IMR-90 (cell line): Measurements from ENCODE around the gene PDGFD. TPM values are rescaled to one million over a fixed set of nuclear protein-coding genes. Genes with fewer than 3 reads are reported as not detected.

Experiments
- ATAC-seq: fragments of 200-7000 bp; cut with Tn5 transposase; 2 replicates; pipeline ENCODE4 v1.9.1; 2020; ENCODE audit warnings: low read depth, mild to moderate bottlenecking, moderate library complexity
- BruUV-seq: library from RNA; stranded (reverse); fragments of 400-500 nt; replicated peaks from 2 replicates; lab custom pipeline; 2021; lab: Mats Ljungman, UMichigan
- CTCF ChIA-PET: fragments of 300-600 bp; formaldehyde crosslinking; extraction: SDS; loops from one replicate; lab custom pipeline; 2021; ENCODE audit warnings: antibody characterized with exemption; lab: Yijun Ruan, JAX
- POLR2A ChIA-PET: fragments of 300-600 bp; sonication (Branson Sonifier 250); formaldehyde crosslinking; loops from one replicate; lab custom pipeline; 2022; ENCODE audit warnings: antibody characterized with exemption; ENCODE audit not compliant: unreplicated experiment; lab: Charles Lee
- DNase-seq: peaks from one replicate; pipeline ENCODE4 v3.0.0; 2013
- H2AFZ ChIP-seq: replicated peaks from 2 replicates; pipeline ENCODE3; 2013; ENCODE audit warnings: low read length, mild to moderate bottlenecking; ENCODE audit not compliant: poor library complexity
- H2AK5ac ChIP-seq: 2 replicates; pipeline ENCODE4 v1.6.1; 2013; ENCODE audit warnings: low read depth, low read length, inconsistent platforms
- H2AK9ac ChIP-seq: replicated peaks from 2 replicates; pipeline ENCODE3; 2013; ENCODE audit warnings: mild to moderate bottlenecking, low read depth, low read length, moderate library complexity; ENCODE audit not compliant: poor library complexity
- H2BK120ac ChIP-seq: 2 replicates; pipeline ENCODE4 v1.6.1; 2013; ENCODE audit warnings: low read depth, low read length, inconsistent platforms
- H2BK15ac ChIP-seq: 3 replicates; pipeline ENCODE4 v1.6.1; 2013; ENCODE audit warnings: low read depth, low read length, inconsistent platforms
- H2BK20ac ChIP-seq: 2 replicates; pipeline ENCODE4 v1.6.1; 2013; ENCODE audit warnings: low read depth, mild to moderate bottlenecking, inconsistent platforms, low read length, moderate library complexity
- H2BK5ac ChIP-seq: 2 replicates; pipeline ENCODE4 v1.6.1; 2013; ENCODE audit warnings: mild to moderate bottlenecking, low read depth, low read length, inconsistent platforms; ENCODE audit not compliant: poor library complexity, severe bottlenecking
- H3K14ac ChIP-seq: replicated peaks from 2 replicates; pipeline ENCODE4 v1.6.1; 2013; ENCODE audit warnings: low read depth, low read length, inconsistent platforms
- H3K18ac ChIP-seq: 2 replicates; pipeline ENCODE4 v1.6.1; 2013; ENCODE audit warnings: low read depth, low read length, control low read depth
- H3K23ac ChIP-seq: 2 replicates; pipeline ENCODE4 v1.6.1; 2013; ENCODE audit warnings: low read depth, low read length, inconsistent platforms
- H3K27ac ChIP-seq: 2 replicates; pipeline ENCODE4 v1.5.1; 2013; ENCODE audit warnings: mild to moderate bottlenecking, control low read depth, low read length; ENCODE audit not compliant: insufficient read depth
- H3K27me3 ChIP-seq: 2 replicates; pipeline ENCODE4 v1.6.1; 2013; ENCODE audit warnings: low read length; ENCODE audit not compliant: control insufficient read depth, insufficient read depth
- H3K36me3 ChIP-seq: 2 replicates; pipeline ENCODE4 v1.6.1; 2013; ENCODE audit warnings: low read length, mixed read lengths; ENCODE audit not compliant: control insufficient read depth, insufficient read depth
- H3K4ac ChIP-seq: 2 replicates; pipeline ENCODE4 v1.6.1; 2013; ENCODE audit warnings: low read depth, low read length, inconsistent platforms
- H3K4me1 ChIP-seq: 2 replicates; pipeline ENCODE4 v1.6.1; 2013; ENCODE audit warnings: low read length, mixed read lengths; ENCODE audit not compliant: control insufficient read depth, insufficient read depth
- H3K4me2 ChIP-seq: 2 replicates; pipeline ENCODE4 v1.6.1; 2013; ENCODE audit warnings: low read depth, mild to moderate bottlenecking, control low read depth, low read length, moderate library complexity
- H3K4me3 ChIP-seq: 2 replicates; pipeline ENCODE4 v1.5.1; 2013; ENCODE audit warnings: low read depth, mild to moderate bottlenecking, control low read depth, low read length, moderate library complexity; ENCODE audit not compliant: insufficient read depth
- H3K56ac ChIP-seq: 2 replicates; pipeline ENCODE4 v1.6.1; 2013; ENCODE audit warnings: low read length, inconsistent platforms; ENCODE audit not compliant: insufficient read depth; ENCODE audit errors: extremely low read depth
- H3K79me1 ChIP-seq, 2 experiments: 2 replicates each; pipeline ENCODE4 v1.6.1; 2013; ENCODE audit warnings: low read length in 2 of 2, inconsistent platforms in 1 of 2, low read depth in 1 of 2
- H3K9ac ChIP-seq: 2 replicates; pipeline ENCODE4 v1.6.1; 2013; ENCODE audit warnings: low read depth, low read length, control low read depth
- H3K9me1 ChIP-seq: 2 replicates; pipeline ENCODE4 v1.6.1; 2013; ENCODE audit warnings: low read length, inconsistent platforms; ENCODE audit not compliant: insufficient read depth
- H3K9me3 ChIP-seq: 2 replicates; pipeline ENCODE4 v1.6.1; 2013; ENCODE audit warnings: low read length; ENCODE audit not compliant: control insufficient read depth, insufficient read depth
- H4K20me1 ChIP-seq: 2 replicates; pipeline ENCODE4 v1.6.1; 2013; ENCODE audit warnings: low read length, inconsistent platforms; ENCODE audit not compliant: insufficient read depth
- H4K5ac ChIP-seq: 2 replicates; pipeline ENCODE4 v1.6.1; 2013; ENCODE audit warnings: mild to moderate bottlenecking, low read depth, low read length, control low read depth
- H4K8ac ChIP-seq, 2 experiments: 2 replicates each; pipeline ENCODE4 v1.6.1; 2013; ENCODE audit warnings: low read depth in 2 of 2, low read length in 2 of 2, control low read depth in 1 of 2, inconsistent platforms in 1 of 2
- H4K91ac ChIP-seq: 2 replicates; pipeline ENCODE4 v1.6.1; 2013; ENCODE audit warnings: low read depth, low read length, inconsistent platforms; ENCODE audit not compliant: insufficient read depth
- CEBPB ChIP-seq: IDR thresholded peaks from 2 replicates; pipeline ENCODE4 v1.6.1; 2012; ENCODE audit warnings: low read depth, low read length, improper control_type of control experiment
- CHD1 ChIP-seq: IDR thresholded peaks from 2 replicates; pipeline ENCODE4 v1.6.1; 2012; ENCODE audit warnings: low read depth, low read length, improper control_type of control experiment
- CTCF ChIP-seq: conservative IDR thresholded peaks from 2 replicates; pipeline ENCODE4 v1.5.1; 2012; ENCODE audit warnings: mild to moderate bottlenecking, low read depth, low read length, improper control_type of control experiment
- ELK1 ChIP-seq: fragments of 150-350 bp; IDR thresholded peaks from 2 replicates; pipeline ENCODE4 v1.6.1; 2016; ENCODE audit warnings: low read depth, mild to moderate bottlenecking, low read length, moderate library complexity, borderline replicate concordance
- FOS ChIP-seq: fragments of 150-350 bp; IDR thresholded peaks from 2 replicates; pipeline ENCODE4 v1.6.1; 2016; ENCODE audit warnings: low read depth, low read length
- MAFK ChIP-seq: IDR thresholded peaks from 2 replicates; pipeline ENCODE4 v1.6.1; 2012; ENCODE audit warnings: low read depth, low read length, improper control_type of control experiment
- MAZ ChIP-seq: IDR thresholded peaks from 2 replicates; pipeline ENCODE4 v1.6.1; 2012; ENCODE audit warnings: low read depth, mild to moderate bottlenecking, low read length, improper control_type of control experiment, moderate library complexity, borderline replicate concordance
- MXI1 ChIP-seq: IDR thresholded peaks from 2 replicates; pipeline ENCODE4 v1.6.1; 2012; ENCODE audit warnings: low read depth, mild to moderate bottlenecking, low read length, moderate library complexity, borderline replicate concordance
- NFE2L2 ChIP-seq: fragments of 150-350 bp; IDR thresholded peaks from 2 replicates; pipeline ENCODE4 v1.6.1; 2016; ENCODE audit warnings: low read depth, mild to moderate bottlenecking, low read length
- POLR2A ChIP-seq: IDR thresholded peaks from 2 replicates; pipeline ENCODE4 v1.6.1; 2012; ENCODE audit warnings: mild to moderate bottlenecking, low read depth, low read length
- RFX5 ChIP-seq: IDR thresholded peaks from 2 replicates; pipeline ENCODE4 v1.8.0; 2012; ENCODE audit warnings: low read depth, mild to moderate bottlenecking, low read length, moderate library complexity
- SMC3 ChIP-seq: fragments of 150-350 bp; IDR thresholded peaks from 2 replicates; pipeline ENCODE4 v1.6.1; 2016; ENCODE audit warnings: low read depth, mild to moderate bottlenecking, antibody characterized with exemption, low read length, moderate library complexity
- WGBS, 2 experiments: methylation state at CpG; one replicate each; pipeline versions ENCODE4 v1.1.5 to v1.1.7; 2013; ENCODE audit warnings: missing lambda C conversion rate in 2 of 2; ENCODE audit not compliant: insufficient read length in 1 of 2; ENCODE audit errors: extremely low coverage in 2 of 2; 5-methylcytosine and 5-hydroxymethylcytosine counted together
- dilution Hi-C: fragments of 300-500 bp; cut with HindIII; formaldehyde crosslinking; loops from one replicate; pipeline ENCODE4 v1.14.3; 2018; ENCODE audit warnings: low sequenced_read_pairs; ENCODE audit not compliant: unreplicated experiment
- in situ Hi-C: fragments of 300-500 bp; cut with MboI; formaldehyde crosslinking; loops from 3 replicates; pipeline ENCODE4 v1.14.3; 2019; ENCODE audit warnings: low sequenced_read_pairs, inconsistent platforms, mixed read lengths
- intact Hi-C: fragments of 100-400 bp; cut with micrococcal nuclease; formaldehyde crosslinking; loops from 2 replicates; pipeline ENCODE4 v1.10.0; 2022
- polyA plus RNA-seq, 3 experiments: library from polyadenylated mRNA; depleted of rRNA; stranded (reverse); fragments of >200 nt; gene quantifications; 2 replicates each; pipeline ENCODE4 v1.2.3, GENCODE V29; 2012; ENCODE audit warnings: low replicate concordance in 1 of 3
- total RNA-seq: library from RNA; depleted of rRNA; stranded (reverse); fragments of >200 nt; gene quantifications from 2 replicates; pipeline ENCODE4 v1.2.3, GENCODE V29; 2012

Gene PDGFD
- total and polyA plus RNA-seq, 2 of the 4 experiments (the other 2 are of a cell fraction): 2.1 to 3.0 TPM

GRCh38 chr11:103895106-103895505 lies 268.8 kb downstream of the PDGFD start (continued):
- no peak for TF ChIP-seq MXI1

- no peak overlapping the region for H3K27ac ChIP-seq
- no peak overlapping the region for H2AFZ ChIP-seq
- H2BK120ac ChIP-seq: peak overlapping the region; percentile 96
- no peak overlapping the region for H3K9ac ChIP-seq
- no peak overlapping the region for H3K18ac ChIP-seq
- intact Hi-C loops: loop anchor here (5.0 kb wide), 1 partner anchor 47 kb away; no protein-coding TSS in a partner anchor
- H4K8ac ChIP-seq: no peak overlapping the region; a peak in 1 of 4 replicates
- H3K56ac ChIP-seq: no peak overlapping the region
- POLR2A ChIA-PET: no interaction called here
- H3K36me3 ChIP-seq: no peaks in the 10 kb centered on the region
- H2AK5ac ChIP-seq: peak overlapping the region; percentile 11; the same call in 1 of the 2 replicates
- H3K79me1 ChIP-seq: peaks cover 0 to 3% of the 10 kb centered on the region in 2 experiments; a peak in 1 of 4 replicates
- no peaks in the 10 kb centered on the region for H4K20me1 ChIP-seq
- no peak overlapping the region for H2AK9ac ChIP-seq
- H3K9me1 ChIP-seq: peaks cover 16% of the 10 kb centered on the region
- H3K4me2 ChIP-seq: no peak overlapping the region
- H2BK5ac ChIP-seq: no peak overlapping the region
- no peak overlapping the region for H4K5ac ChIP-seq
- ATAC-seq (no peak), DNase-seq (no peak)
- no TSS peak for BruUV-seq
- H3K27me3 ChIP-seq: no peaks in the 10 kb centered on the region
- peak overlapping the region; percentile 34 for H3K14ac ChIP-seq
- H3K23ac ChIP-seq: no peak overlapping the region
- dilution Hi-C loops: no loop called here
- H3K4me1 ChIP-seq: peaks cover 8% of the 10 kb centered on the region
- H3K4ac ChIP-seq: peak overlapping the region; percentile 87; the same call in 1 of the 2 replicates
- in situ Hi-C loops: no loop called here
- H3K4me3 ChIP-seq: no peak overlapping the region
- peak overlapping the region; percentile 7; the same call in 1 of the 2 replicates for H4K91ac ChIP-seq
- H3K9me3 ChIP-seq: no peaks in the 10 kb centered on the region
- peak overlapping the region; percentile 91; the same call in 1 of the 2 replicates for H2BK20ac ChIP-seq
- CTCF ChIA-PET: interaction anchor here (0.6 kb wide), 1 partner anchor 192 kb away, joined by 3 read pairs; no protein-coding TSS in a partner anchor
- no peak for TF ChIP-seq POLR2A
- TF ChIP-seq FOS: no peak
- no peak for TF ChIP-seq MAFK
- TF ChIP-seq CHD1: no peak
- TF ChIP-seq NFE2L2: no peak
- no peak for TF ChIP-seq ELK1
- no peak for TF ChIP-seq CEBPB
- TF ChIP-seq SMC3: no peak
- TF ChIP-seq CTCF: no peak
- no peak for TF ChIP-seq MAZ
- no peak for TF ChIP-seq RFX5
- WGBS, 2 experiments: 79% methylated on average over 2 of the region's 3 CpGs; no CpG with 5 or more reads in 1 of the 2 experiments
- H2BK15ac ChIP-seq: peak overlapping the region; percentile 84; the same call in 1 of the 3 replicates
These were observed 269.3 kb downstream of the PDGFD start for GRCh38 chr11:103894673-103895072.
